Fibroblast of skin of abdomen (primary cell): ENCODE data around the gene MYH2. TPM values are rescaled to one million over a fixed set of nuclear protein-coding genes. Genes with fewer than 3 reads are reported as not detected.
"Not testable (repeated sequence)": the region's sequence is repeated elsewhere in the genome, so short reads cannot be mapped to it uniquely, and the experiment has no call there.

Source experiments
- DNase-seq: peaks from one replicate; pipeline ENCODE4 v3.0.0-alpha.2; 2013
- polyA plus RNA-seq, 2 experiments: library from polyadenylated mRNA; unstranded; fragments of 120-200 nt; gene quantifications; one replicate each; pipeline ENCODE4 v1.2.1, GENCODE V29; 2013; ENCODE audit not compliant: insufficient read length in 2 of 2

Gene MYH2
- 0.14 TPM for polyA plus RNA-seq (2013, experiment 1 of 2; ENCODE audit: insufficient read length)
- polyA plus RNA-seq (2013, experiment 2 of 2; ENCODE audit: insufficient read length) = 0.27 TPM

DNA sequence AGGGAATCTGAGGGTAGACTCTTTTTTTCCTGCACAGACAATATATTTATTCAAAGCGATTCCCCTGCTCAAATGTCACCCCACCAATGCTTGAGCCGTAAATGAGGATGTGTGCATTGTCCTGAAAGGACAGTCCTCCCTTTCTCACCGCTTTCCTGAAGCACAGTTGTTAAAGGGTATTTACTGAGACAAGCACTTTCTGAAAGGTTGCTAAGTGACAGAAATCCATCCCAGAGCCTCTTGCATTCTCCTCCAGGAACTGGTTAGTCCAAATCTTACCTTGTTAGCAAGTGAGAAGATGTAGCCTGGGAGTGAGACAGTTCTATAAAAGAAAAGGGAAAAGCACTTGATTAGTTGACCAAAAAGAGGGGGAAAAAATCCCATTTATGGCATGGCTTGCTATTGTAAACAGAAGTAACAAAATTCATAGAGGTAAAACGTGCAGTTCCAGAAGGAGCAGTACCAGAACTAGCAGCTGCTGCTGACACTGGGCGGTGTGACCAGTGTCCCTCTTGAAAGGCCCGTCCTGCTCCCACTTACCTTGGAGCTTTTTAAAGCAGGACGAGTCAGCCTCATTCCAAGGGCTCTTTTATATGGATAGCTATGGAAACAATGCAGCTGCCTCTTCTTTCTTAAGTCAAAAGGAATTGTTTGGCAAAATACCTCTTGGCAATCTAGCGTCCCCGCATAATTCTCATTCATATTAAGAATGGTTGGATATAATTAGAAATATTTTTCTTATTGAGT, at the start of gene MYH2:
TSS of gene MYH2 (minus strand) at position 563 of the 747 bp plus-strand sequence. CDS start 1,738 bp downstream, outside the sequence.
- no peak for DNase-seq

DNA sequence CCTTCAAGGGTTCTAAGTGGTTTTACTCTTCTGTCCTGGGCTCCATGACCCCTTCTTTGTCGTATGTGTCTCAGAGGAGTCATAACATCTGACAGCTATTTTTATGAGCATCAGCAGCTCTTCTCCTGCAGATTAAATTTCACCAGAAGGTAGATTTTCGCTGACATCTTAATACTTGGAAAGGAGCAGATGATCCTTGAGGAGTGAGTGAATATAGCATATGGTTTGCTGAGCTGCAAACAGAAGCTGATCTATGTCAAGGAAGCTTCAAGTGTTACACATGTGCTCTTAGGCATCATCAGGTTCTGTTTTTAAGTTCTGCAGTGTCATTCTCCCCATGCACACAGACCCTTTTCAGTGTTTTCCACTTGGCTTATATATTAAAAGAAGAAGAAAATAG, 49.2 kb upstream of the MYH2 start:
- DNase-seq = no peak

DNA sequence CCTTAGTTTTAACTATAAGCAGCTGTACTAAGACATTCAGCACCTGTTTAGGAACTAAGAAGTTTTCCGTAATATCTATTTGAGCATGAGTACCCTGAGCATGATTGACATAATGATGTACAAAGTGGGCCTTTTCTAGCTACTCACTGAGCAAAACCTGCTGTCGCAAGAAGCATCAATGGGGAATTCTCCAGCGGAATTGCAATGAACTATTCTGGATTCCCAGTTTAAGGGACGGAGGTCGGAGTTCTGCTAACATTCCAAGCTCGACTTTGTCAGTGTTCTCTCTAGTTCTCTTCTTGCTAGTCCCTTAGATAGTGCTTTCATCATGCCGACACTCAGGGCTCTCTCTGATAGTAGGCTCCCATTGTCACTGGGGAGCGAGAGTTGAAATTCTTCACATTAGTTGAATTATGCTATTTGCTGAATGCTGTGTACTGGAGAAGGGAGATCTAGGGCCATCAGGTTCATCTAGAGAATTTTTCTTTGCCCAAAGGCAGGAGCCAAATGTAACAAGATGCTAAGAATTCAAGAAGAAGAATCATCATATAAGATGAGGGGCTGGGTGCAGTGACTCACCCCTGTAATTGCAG, 40.2 kb upstream of the MYH2 start:
- DNase-seq = no peak

DNA sequence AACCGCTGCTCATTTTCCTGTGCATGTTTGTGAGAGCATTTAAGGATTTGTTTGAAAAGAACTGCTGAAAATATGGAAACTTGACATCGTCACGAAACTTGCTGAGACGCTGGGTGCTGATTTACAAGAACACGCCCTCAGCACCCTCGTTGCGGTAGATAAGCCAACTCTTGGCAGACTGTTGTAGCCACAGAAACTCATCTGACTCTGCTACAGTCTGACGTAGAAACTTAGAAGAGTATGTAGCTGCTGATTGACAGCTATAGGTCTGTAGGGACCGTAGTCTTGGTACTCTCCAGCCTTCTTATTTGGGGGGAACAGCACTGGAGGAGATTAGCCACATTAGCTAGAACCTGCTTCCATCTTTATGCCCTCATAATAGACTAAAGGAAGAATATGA, 36.1 kb upstream of the MYH2 start:
- DNase-seq = no peak

DNA sequence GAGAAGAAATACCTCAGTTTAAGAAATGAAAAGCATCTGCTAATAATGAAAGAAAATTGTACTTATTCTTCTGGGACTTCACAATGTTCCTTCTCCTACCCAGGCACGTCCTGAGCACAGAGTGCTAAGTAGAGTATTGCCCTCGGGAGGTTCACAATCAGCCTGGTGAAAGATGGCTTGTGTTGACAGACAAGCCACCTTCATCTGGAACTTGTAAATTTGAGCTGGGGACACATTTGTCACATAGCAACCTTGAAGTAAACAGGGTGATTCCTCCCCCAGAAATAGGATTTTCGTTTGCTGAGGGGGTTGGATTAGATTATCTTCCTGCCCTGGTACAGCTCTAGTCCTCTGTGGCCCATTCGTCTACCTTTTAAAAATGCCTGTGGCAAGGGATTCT, 34.4 kb upstream of the MYH2 start:
- no peak for DNase-seq

DNA sequence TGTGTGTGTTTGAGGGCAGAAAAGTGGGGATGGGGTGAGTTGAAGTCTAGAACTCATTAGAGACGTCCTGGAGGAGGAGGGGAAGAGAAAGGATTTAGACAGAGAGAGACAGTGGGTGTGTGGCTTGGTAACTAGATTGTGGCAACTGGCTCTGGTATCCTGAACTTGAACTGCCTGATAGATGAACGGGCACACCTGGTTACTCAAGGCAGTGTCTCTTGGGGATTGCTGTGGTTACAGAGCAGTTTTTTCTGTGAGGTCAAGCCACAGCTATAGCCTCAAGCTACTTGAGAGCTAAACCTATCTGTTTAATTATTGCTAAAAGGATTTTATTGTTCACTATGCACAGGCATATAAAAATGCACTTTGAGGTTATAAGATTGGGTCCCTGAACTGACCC, 29.8 kb upstream of the MYH2 start:
- no peak for DNase-seq

- peak; percentile 10 for DNase-seq
These were observed 24.9 kb upstream of the MYH2 start for GRCh38 chr17:10574324-10574723.

- DNase-seq = no peak
These were observed 14.7 kb upstream of the MYH2 start for GRCh38 chr17:10563991-10564660.

- DNase-seq = no peak
These were observed 8.6 kb upstream of the MYH2 start for GRCh38 chr17:10558049-10558448.

- peak; percentile 45 for DNase-seq
These were observed 8.0 kb upstream of the MYH2 start for GRCh38 chr17:10557422-10557821.

GRCh38 chr17:10556301-10557005, 7.0 kb upstream of the MYH2 start:
- peak; percentile 34 for DNase-seq

DNA sequence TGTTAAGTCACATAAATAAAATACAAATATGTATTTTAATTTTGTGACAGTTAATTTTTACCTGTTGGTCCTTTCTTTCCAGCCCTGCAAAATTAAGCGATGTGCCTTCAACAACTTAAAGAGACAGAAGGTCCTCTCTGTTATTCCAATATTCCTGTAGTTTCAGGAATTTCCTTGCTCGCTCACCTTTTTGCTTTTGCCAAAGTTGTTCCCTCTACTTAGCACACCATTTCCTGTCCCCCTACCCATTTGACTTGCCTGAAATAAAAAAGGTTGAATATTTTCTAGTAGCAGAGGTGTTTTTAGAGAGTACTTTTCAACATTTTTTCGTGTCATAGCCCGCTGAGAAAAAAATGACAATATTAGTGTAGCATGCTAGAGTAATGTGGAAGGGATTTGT, 556 bp upstream of the MYH2 start:
- no peak for DNase-seq

- DNase-seq = no peak
These were observed 2.1 kb downstream of the MYH2 start for GRCh38 chr17:10547351-10547750.

- peak; percentile 70 for DNase-seq
These were observed 6.0 kb downstream of the MYH2 start for GRCh38 chr17:10543486-10543885.

DNA sequence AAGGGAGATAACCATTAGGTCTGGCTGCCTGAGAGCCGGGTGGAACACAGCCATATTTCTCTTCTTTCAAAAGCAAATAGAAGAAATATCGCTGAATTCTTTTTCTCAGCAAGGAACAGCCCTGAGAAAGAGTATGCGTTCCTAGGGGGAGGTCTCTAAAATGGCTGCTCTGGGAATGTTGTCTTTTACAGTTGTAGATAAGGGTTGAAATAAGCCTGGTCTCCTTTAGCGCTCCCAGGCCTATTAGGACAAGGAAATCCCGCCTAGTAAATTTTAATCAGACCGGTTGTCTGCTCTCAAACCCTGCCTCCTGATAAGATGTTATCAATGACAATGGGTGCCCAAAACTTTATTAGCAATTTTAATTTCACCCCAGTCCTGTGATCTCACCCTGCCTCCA, 8.3 kb downstream of the MYH2 start:
- DNase-seq = not testable (repeated sequence)

GRCh38 chr17:10532026-10532425, 17.4 kb downstream of the MYH2 start:
- DNase-seq = no peak

DNA sequence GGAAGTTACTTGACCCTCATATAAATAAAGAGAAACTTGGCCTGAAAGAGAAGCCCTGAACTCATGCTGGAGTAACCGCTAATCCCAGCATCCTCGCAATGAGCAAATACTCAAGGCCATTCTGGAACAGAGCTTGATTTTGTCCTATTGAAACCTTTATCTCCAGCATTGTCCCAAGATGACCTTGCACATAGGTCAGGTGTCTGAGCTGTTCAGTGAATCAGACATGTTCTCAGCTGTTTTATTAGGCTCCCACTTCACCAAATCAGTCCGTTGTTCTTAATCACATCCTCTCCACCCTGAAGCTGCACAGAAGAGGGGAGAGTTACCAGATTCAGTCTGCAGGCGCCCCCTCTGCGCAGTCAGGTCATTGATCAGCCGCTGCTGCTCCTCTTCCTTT, 22.0 kb downstream of the MYH2 start:
- no peak for DNase-seq

- no peak for DNase-seq
These were observed 22.9 kb downstream of the MYH2 start for GRCh38 chr17:10526517-10526916.

- no peak for DNase-seq
These were observed 26.4 kb downstream of the MYH2 start for GRCh38 chr17:10523064-10523463.

DNA sequence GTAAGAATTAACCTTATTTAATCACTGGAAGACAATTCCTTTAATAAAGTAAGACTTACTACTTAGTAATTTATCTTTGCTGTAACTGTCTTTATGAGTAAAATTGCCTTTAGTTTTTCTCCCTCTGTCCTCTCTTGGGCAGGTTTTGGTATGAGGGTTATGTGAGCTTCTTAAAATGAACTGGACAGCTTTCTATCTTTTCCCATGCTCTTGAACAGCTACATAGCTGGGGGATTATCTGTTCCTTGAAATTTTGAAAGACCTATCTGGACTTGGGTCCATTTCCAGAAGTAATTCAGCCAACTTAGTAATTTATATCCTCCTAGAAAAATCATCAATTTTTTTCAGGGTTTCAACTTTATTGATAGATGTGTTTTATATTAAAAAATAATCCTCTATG, 27.5 kb downstream of the MYH2 start:
- no peak for DNase-seq

DNA sequence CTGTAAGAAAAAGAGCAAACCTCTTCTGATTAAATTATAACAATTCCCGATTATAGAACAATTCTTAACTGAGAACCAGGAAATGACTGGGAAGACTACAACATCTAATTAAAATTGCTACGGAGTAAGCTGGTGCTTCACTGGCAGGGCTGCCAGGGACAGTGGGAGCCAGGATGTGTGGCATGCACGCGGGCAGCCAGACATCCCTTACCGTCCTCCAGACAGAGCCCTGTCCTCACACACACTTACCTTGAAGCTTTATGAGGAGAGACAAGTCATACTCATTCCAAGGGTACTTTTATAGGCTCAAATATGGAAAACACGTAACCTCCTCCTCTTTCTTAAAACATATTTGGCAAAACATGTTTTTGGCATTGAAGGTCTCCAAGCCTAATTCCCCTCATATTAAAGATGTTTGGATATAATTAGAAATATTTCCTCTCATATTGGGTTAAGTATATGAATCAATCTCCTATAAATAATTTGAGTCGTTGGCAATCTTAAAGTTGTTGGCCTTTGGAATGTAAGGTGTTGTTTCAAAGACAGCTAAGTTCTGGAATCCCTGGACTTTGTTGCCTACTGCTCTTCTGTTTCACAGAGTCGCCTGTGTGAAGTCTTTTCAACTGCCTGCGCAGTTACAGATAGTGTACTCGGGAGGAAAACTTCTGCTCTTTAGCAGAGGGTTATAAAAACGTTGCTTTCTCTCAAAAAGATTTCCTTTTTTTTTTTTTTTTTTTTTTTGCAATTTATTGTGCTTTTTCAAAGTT, 31.0 kb downstream of the MYH2 start, which contains the start of gene MYH1:
TSS of gene MYH1 (minus strand) at position 272 of the 767 bp plus-strand sequence. CDS start 1,900 bp downstream, outside the sequence.
- DNase-seq = no peak

GRCh38 chr17:10516638-10517037, 32.8 kb downstream of the MYH2 start:
- no peak for DNase-seq
